CD4-positive, alpha-beta T cell treated with Interleukin-10 for 1 hour (primary cell): ENCODE data around the gene ERC1.
A peak's percentile ranks its signal among the peaks of the same experiment; 100 is the strongest.

Experiments
- DNase-seq: peaks from one replicate; pipeline ENCODE4 v3.0.0-alpha.2; 2020

Gene ERC1

DNA sequence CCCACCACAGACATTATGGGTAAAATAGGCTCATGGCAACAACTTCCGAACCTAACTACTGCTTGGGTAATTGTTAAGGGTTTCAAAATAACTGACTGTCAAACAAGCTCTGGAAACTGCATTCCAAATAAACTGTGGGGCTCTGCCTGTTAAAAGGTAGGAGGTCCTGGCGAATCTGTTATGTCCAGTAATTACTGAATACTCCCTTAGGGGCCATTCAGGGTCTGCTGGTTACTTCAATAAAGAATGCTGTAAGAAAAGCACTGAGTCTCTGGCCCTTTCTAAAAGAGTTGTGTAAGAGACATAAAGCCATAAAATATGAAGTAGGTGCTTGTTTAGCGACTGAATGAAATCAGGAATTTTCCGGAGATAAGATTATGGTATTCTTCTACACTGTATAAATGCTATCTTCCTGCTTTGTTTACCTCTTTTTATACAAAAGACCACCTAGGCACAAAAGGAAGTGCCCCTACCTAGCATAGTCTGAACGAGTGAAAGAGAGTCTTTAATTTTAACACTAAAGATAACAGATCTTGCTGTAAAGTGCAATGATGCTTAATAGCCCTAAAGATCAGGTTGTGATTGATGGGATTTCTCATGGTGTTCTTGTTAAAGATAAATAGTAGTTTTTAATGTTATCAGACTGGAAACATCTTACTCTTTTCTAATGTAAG lies 475.6 kb downstream of the ERC1 start:
- DNase-seq, result no peak

DNA sequence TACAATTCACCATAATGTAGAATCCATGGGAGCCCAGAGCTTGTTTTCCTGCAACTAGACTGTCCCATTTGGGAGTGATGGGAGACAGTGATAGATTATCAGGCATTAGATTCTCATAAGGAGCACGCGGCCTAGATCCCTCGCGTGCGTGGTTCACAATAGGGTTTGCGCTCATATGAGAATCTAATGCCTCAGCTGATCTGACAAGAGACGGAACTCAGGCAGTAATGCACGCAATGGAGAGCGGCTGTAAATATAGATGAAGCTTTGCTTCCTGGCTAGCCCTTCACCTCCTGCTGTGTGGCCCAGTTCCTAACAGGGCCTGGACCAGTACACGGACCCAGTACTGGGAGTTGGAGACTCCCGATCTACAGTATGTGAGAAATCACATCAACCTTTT lies 476.7 kb downstream of the ERC1 start:
- no peak for DNase-seq

DNA sequence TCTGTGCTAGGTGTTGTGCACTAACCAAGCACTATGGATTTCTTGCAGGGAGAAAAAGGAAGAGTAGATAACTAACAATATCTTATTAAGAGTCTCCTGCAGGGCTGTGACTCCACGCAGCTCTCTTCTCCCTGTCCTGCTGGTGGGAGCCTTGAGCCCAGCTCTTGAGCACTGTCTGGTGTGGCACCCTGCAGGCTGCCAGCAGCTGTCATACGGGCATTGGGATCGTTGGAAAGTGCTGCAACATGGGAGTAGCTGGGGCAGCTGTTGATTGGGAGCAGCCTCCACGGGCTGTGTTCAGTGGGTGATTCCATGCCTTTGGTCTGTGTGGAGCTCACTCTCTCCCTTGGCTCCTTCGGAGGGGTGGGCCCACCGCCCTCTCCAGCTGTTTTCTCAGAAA lies 478.0 kb downstream of the ERC1 start:
- DNase-seq, result no peak

DNA sequence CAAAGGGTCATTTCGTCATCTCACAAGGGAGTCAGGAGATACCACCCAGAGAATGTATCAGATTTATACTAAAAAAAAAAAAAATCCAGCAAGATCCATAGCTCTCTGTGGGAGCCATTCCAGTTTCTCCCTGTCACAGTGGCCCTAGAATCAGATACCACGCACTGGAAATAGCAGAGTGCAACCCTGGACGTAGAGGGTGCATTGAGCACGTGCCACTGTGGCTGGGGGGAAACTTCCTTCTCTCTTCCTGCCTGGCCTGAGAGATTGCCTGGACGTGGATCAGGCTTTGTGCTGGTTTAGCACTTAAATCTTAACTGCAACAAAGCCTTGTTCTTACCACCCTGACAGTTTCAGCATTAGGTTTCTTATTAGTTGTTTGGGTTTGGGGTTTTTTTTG lies 479.0 kb downstream of the ERC1 start:
- no peak for DNase-seq

DNA sequence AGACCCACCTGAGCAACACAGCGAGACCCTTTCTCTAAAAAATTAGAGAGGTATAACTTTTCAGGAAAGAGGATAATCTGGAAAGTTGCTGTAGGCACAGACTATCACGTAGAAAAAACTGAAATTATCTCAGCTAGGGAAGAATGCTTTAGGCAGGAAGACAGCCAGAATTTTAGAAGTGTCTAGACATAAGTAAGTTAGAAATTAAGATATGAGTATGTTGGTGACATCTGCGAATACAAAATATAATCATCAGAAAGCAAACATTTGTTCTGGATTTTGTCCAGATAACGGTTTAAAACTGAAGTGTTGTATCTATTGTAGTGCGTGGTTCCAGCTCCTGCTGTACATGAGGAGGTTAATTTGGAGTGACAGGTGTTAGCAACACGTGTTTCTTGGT lies 480.2 kb downstream of the ERC1 start:
- DNase-seq, result no peak

DNA sequence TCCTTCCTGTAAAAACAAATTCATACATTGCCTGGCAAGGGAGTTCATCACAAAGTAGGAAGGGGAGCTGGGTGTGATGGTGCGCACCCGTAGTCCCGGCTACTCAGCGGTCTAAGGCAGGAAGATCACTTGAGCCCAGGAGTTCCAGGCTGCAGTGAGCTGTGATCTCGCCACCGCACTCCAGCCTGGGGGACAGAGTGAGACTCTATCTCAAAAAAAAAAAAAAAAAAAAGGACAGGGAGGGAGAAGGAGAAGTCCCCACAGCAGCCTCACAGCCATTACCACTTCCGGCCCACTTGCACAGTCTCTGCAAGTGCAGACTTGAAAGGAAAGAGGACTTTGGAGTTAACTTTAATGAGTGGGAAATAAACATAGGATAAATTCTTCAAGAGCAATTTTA lies 482.4 kb downstream of the ERC1 start:
- peak; percentile 33 for DNase-seq

DNA sequence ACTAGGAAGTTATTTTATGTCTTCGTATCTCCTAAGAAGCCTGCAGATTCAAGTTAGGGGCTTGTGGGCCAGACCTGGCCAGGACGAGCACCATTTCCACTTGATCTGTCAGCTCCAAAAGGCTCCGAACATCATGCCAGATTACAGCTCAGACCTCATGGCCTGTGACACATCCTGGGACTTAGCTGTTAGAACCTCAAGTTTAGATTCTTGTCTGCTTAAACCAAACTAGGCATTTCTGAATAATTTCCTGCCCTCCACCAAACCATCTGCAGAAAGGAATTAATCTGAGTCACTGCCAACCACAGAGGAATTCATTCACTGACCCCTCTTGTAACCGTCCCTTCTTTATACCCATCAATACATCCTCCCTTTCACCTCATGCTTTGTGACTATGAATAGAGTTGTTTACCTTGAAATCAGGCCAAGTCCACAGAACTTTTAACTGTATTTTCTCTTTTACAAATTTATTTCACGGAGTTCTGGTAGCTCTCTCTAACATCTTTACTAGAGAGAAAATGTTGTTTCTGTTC lies 483.1 kb downstream of the ERC1 start:
- DNase-seq, result no peak

DNA sequence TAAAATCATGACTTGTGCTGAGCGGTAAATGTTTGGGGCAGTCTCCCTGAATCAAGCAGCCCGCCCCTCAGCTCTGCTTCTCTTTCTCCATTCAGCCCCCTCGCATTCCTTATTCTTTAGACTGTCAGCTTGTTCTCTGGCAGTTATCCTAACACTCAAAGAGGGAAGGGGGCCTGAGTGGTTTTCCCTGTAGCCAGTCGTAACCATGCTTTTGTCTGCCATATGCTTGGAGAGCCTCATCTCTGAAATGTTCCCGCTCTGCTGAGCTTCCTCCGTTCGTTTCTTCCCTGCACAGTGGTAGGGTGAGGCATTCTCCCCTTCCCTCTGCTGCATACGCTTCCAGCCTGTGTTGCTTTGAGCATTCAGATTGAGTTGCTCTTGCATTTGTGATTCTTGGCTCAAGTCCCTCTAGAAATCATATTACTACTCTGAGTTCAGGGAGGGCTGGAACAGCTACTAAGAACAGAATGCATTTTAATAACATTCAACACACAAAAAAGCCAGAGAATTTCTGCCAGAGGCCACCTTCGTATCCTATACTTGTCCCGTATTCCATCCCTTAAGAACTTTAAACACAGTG lies 483.6 kb downstream of the ERC1 start:
- no peak for DNase-seq

DNA sequence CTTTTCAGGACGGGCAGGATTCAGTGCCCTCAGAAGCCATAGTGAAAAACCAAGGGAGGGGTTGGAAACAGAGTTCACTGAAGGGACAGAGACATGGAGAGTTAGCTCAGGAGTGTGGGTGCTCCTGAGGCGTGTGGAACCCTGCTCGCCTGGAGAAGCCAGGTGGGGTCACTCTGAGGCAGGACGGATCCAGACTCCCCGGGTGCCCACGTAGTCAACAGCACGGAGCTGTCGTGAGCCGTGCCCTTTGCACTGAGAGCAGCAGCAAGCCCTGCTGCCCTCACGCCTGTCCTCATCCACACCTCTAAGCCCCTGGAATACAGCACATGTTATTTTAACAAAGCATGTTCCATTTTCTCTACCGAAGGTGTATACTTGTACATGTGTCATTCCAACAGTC lies 488.6 kb downstream of the ERC1 start:
- no peak for DNase-seq

DNA sequence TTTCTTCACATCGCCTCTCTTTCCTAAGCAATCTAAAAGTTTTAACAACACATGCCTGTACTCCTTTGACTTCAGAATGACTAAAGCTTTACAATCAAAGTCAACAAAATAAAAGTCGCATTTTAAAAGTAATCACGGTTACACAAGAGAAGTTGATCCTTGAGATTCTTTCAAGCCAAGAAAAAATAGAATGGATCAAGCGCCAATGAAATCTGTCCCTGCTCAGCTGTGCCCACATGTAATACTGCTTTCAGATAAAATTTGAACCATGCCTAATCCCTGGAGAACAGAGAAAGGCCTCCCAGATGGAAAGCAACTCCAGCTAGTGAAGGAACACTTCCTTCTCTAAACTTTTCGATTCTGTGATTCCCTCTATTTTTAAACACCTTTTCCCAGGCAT lies 490.3 kb downstream of the ERC1 start:
- no peak for DNase-seq

DNA sequence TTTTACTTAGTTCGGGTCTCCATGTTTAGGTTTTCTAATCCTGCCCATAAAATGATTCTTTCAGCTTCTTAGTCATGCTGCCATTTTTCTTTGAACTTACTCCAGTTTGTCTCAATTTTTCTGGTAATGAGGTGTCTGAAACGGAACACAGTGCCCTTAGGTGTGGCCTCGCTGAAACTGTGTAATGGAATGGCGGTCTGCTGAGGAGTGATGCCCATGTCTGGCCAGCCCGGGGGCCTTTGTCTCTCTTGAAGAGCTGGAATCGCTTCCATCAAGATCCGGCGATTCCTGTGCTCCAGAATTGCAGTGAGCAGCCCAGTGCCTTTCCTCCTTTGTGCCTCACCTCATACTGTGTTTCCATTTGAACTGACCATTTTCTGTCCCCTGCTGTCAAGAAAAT lies 490.9 kb downstream of the ERC1 start:
- no peak for DNase-seq

DNA sequence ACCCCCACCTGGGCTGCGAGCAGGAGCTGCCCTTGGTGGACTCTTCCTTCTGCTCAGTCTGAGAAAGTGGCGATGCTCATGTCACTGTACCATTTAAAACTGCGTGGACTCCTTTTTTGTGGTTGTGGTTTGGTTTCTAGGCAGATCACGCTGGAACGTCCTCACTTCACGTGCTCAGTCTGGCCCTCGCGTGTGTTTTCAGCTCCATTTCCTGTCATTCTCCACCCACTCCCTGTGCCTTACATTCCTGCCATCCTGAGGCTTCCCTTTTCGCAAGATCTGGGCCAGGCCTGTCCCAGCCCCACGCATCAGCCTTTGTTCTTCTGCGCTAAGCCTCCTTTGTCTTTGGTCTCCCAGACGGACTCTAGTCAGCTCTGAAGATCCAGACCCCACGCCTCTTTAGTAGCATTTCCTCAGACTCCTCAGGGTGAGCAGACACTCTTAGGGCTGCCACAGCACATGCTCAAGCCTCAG lies 497.9 kb downstream of the ERC1 start:
- peak; percentile 17 for DNase-seq

DNA sequence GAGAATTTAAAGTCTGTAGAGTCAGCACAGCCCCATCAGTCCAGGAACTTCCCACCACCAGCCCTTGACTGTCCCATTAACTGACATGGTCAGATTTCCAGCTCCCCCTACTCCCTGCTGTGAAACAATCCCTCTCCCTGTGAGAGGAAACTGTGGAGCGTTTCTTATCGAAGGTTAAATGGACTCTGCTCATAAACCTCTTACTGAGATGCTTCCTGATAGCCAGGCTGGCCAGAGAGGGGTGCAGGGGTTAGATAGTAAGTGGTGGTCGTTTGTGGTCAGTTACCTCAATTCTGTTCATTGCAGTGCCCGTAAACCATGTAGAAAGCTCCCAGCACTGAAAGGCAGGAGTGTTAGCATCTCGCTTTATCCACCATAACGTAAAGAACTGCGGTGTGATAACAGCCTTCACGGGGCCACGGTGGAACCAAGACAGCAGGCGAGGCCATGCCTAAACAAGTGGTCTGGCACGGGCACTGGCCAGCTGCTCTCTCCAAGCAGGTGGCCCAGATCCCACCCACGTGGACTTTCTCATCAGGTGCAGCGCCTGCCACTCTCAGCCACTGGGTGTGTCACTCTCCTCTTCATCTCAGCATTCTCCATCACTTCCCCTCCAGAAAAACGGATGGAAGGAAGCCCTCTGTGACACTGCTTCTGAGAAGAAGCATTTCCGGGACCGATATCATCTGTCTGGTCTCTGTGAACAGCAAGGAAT lies 501.1 kb downstream of the ERC1 start:
- DNase-seq, result no peak

DNA sequence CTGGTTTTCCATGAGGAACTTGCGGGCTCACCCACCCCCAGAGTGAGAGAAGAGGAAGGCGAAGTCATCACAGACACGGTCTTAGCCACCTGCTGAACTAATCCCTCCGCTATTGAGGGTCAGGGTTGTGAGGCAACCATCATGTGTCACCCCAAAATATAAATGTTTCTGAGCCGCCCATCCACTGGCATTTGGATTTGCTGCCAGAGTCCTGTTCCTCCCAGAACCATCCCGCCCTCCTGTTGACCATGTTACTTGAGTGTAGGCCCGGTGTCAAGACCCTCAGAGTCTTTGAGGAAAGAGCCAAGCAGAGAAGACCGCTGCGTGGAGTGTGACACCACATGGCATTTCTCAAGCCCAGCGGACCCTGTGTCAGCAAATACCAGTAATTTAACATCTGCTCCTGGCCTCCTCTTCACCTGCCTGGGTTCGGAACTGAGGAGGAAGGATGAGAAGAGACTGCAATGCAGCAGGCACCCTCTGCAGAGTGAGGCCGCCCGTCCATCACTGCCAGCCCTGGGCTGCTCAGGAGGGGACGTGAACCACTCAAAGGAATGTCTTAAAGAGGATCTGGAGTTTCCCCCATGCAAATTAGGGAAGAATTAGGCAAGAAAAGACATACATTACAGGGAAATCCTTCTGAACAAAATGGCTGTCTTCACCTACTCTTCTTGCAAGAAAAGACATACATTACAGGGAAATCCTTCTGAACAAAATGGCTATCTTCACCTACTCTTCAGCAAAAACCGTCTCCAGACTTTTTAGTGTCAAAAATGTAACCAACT lies 502.9 kb downstream of the ERC1 start:
- no peak for DNase-seq

DNA sequence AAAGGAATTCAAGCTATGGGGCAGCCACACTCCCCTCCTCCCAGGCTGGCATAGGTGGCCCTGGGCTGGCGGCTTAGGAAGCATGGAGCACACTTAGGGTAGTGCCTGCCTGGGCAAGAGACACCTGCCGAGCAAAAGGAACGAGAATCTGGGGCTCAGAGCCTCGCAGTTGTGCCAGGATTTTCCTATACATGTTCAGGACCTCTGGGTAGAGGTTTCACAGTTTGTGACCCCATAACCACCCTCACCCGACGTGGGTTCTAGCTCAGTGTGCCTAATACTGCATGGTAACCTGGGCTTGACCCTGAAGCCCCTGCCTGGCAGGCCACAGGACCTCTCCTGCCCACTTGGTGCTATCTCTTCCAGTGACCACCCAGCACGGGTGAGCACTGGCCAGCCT lies 503.8 kb downstream of the ERC1 start:
- DNase-seq, result no peak

DNA sequence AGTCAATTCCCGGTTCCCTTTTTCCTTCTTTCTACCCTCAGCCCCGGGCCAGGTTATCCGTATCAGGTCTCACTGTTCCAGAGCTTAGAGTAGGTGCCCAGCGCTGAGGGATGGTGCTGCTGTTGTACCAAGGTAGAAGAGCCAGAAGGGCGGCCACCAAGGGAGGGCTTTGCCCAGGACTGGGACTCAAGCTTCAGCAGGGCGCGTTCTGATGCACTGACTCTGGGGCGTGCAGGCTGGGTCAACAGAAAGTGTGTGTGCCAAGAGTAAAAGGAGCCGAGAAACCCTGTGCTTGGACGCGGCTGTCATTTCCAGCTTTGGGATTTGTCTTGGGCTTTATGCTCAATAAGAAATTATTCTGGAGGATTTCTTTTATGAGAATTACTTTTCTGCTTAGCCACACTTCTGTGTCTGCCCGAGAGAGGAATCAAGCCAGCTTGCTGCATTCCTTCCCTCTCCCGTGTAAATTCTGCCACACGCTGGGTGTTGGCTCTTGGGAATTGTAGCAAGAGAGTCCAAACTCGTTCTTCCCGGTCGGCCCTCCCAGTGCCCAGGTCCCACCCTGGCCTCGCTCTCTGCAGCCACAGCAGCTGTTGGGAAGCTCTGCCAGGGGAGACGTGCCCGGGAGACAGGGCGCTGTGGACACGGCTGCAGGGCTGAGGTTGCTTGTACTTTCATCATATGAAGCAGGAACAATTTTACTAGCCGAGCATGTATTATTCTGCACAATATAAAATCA lies 505.3 kb downstream of the ERC1 start:
- no peak for DNase-seq

DNA sequence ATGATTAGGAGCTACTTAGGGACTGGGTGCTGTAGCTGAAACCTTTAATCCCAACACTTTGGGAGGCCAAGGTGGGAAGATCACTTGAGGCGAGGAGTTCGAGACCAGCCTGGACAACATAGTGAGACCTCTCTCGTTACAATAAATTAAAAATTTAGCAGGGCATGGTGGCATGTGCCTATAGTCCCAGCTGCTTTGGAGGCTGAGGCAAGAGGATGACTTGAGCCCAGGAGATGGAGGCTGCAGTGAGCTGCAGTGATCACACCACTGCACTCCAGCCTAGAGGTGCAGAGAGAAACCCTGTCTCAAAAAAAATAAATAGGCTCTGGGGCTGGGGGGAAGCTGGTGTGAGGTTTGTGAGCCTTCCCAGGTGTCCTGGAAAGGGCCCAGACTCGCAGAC lies 506.1 kb downstream of the ERC1 start:
- no peak for DNase-seq

DNA sequence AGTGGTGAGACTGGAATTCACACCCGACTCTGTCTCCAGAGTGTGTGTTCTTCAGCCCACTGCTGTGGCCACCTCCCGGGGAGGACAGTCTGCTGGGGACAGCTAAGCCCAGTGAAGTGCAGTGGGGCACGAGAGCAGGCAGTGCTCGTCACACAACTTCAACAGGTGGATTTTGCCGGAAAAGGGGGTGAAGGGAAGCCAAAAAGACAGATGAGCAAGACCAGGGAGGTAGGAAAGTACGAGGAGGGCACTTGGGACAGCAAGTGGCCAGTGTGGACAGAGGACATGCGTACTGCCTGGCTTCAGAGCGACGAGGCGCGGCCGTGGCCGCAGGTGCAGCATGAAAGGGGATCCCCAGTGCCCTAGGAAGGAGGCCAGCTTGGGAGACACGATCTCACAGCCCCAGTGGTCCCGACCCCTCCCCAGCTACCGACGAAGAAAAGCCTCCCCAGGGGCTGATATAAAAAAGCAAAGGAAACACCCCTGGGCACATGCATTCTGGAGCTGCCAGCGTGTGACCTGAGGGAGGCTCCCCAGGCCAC lies 507.2 kb downstream of the ERC1 start:
- DNase-seq, result no peak

DNA sequence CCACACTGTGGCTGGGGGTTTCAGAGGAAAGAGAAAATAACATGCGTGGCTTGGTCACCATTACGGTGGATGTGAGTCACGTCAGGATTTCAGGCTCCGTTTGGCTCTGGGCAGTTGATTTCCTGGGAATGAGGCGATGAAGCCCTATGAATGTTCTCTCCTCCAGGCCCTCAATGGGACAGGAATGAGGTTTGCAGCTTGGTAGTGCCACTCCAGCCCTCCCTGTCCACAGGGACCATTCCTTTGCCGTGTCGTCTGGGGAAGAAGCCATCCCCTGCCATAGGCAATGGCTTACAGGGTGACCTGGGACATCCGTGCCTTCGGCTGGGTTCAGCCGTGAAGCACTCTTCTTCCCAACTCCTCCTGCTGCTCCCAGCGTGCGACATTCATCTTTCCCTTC lies 508.3 kb downstream of the ERC1 start:
- DNase-seq, result no peak

DNA sequence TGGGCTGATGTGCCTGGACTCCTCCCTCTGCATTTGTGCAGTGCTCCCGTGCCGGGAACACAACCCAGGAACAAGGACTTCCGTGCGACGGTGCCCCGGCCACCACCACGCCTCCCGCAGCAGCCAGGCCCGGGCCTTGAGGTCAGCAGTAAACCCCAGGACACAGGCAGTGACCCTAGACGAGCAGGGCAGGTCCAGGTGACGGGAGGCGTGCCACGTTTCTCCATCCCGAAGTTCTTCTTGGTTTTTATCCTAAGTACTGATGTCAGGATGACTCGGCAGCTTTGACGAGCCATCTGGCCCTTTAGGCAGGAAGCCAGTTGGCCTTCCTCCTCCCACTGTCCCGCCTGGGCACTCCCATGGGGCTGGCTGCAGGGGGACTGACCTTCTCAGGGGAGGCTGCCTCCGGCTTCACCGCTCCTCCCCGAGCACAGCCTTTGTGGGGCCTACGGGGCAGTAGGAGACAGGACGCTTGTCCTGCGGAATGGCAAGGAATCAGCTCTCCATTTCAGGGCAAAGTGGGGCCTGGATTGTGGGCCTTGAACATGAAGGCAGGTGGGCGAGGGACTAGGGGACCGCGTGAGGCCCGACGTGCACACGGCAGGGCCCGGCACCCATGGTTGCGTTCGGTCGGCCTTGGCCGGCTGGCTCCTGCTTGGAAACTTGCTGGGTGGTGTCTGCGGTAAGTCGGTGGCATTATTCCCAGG lies 509.2 kb downstream of the ERC1 start:
- DNase-seq, result no peak

DNA sequence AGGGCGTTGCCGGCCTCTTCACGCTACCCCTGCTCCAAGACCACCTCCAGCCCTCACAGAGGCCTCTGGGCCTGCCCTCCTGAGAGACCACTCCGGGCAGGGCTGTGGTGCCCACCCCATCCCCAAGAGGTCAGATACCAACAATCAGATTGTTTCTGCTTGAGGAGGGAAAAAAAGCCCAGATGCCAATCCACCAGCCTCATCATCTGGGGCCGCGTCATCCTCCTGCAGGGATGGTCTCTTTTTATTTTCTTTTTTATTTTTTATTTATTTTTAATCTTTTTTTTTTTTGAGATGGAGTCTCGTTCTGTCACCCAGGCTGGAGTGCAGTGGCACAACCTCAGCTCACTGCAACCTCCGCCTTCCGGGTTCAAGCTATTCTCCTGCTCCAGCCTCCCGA lies 510.0 kb downstream of the ERC1 start:
- DNase-seq, result no peak
